ENCODE measurements around the gene PLPPR4. TPM values are rescaled to one million over a fixed set of nuclear protein-coding genes. Genes with fewer than 3 reads are reported as not detected.

Gene PLPPR4
- total and polyA plus RNA-seq, 2 experiments from 2014 or later, result 0.99 to 2.3 TPM

DNA sequence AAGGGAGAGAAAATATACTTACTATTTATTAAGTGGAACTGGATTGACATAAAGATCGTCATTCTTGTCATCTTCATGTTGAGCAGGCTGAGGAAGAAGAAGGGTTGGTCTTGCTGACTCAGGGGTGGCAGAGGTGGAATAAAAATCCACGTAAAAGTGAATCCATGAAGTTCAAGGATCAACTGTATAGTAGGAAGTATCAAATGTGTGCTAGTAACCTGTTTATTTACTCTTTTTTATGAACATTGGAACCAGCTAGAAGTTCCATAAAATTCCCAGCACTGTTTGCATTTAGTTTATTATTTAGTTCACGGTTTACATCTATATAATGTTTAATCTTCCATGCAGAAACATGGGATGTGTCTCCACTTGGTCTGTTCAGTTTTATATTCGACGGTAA lies 70.7 kb downstream of the PLPPR4 start:
- Mint-ChIP-seq H3K4me3 (no peak overlapping the region), H3K27ac (no peak overlapping the region), H3K36me3 (ENCODE audit: low read depth) (no peaks in the 10 kb centered on the region), H3K4me1 (peaks cover 10% of the 10 kb centered on the region; the same call in 2 of the 3 replicates), H3K27me3 (ENCODE audit: insufficient read depth, low read depth, poor library complexity) (peaks cover 2% of the 10 kb centered on the region), H3K9me3 (no peaks in the 10 kb centered on the region)
- Histone ChIP-seq H3K27me3 (ENCODE audit: insufficient read depth) (no peaks in the 10 kb centered on the region), H3K79me2 (replicated peaks; ENCODE audit: insufficient read depth) (no peaks in the 10 kb centered on the region), H3K27ac (ENCODE audit: low read depth) (no peak overlapping the region), H3K4me2 (no peak overlapping the region), H3K36me3 (ENCODE audit: insufficient read depth) (no peaks in the 10 kb centered on the region), H3K4me3 (no peak overlapping the region), H3K4me1 (ENCODE audit: insufficient read depth) (peaks cover 10% of the 10 kb centered on the region), H4K20me1 (replicated peaks; ENCODE audit: insufficient read depth) (no peaks in the 10 kb centered on the region), H2AFZ (no peak overlapping the region), H3F3A (replicated peaks; ENCODE audit: low read depth) (no peaks in the 10 kb centered on the region), H3K9me2 (ENCODE audit: insufficient read depth) (no peaks in the 10 kb centered on the region)
- ATAC-seq (no peak), DNase-seq (ENCODE audit: low spot score) (no peak)
- TF ChIP-seq ZNF331 (CRISPR knock-in tag; IDR thresholded peaks at IDR 0.05; ENCODE audit: low read depth) (no peak), NANOG (IDR thresholded peaks at IDR 0.05; ENCODE audit: borderline replicate concordance) (no peak), JUNB (IDR thresholded peaks at IDR 0.05; ENCODE audit: unreplicated experiment) (no peak)
- TF ChIP-seq, protein P1, sequence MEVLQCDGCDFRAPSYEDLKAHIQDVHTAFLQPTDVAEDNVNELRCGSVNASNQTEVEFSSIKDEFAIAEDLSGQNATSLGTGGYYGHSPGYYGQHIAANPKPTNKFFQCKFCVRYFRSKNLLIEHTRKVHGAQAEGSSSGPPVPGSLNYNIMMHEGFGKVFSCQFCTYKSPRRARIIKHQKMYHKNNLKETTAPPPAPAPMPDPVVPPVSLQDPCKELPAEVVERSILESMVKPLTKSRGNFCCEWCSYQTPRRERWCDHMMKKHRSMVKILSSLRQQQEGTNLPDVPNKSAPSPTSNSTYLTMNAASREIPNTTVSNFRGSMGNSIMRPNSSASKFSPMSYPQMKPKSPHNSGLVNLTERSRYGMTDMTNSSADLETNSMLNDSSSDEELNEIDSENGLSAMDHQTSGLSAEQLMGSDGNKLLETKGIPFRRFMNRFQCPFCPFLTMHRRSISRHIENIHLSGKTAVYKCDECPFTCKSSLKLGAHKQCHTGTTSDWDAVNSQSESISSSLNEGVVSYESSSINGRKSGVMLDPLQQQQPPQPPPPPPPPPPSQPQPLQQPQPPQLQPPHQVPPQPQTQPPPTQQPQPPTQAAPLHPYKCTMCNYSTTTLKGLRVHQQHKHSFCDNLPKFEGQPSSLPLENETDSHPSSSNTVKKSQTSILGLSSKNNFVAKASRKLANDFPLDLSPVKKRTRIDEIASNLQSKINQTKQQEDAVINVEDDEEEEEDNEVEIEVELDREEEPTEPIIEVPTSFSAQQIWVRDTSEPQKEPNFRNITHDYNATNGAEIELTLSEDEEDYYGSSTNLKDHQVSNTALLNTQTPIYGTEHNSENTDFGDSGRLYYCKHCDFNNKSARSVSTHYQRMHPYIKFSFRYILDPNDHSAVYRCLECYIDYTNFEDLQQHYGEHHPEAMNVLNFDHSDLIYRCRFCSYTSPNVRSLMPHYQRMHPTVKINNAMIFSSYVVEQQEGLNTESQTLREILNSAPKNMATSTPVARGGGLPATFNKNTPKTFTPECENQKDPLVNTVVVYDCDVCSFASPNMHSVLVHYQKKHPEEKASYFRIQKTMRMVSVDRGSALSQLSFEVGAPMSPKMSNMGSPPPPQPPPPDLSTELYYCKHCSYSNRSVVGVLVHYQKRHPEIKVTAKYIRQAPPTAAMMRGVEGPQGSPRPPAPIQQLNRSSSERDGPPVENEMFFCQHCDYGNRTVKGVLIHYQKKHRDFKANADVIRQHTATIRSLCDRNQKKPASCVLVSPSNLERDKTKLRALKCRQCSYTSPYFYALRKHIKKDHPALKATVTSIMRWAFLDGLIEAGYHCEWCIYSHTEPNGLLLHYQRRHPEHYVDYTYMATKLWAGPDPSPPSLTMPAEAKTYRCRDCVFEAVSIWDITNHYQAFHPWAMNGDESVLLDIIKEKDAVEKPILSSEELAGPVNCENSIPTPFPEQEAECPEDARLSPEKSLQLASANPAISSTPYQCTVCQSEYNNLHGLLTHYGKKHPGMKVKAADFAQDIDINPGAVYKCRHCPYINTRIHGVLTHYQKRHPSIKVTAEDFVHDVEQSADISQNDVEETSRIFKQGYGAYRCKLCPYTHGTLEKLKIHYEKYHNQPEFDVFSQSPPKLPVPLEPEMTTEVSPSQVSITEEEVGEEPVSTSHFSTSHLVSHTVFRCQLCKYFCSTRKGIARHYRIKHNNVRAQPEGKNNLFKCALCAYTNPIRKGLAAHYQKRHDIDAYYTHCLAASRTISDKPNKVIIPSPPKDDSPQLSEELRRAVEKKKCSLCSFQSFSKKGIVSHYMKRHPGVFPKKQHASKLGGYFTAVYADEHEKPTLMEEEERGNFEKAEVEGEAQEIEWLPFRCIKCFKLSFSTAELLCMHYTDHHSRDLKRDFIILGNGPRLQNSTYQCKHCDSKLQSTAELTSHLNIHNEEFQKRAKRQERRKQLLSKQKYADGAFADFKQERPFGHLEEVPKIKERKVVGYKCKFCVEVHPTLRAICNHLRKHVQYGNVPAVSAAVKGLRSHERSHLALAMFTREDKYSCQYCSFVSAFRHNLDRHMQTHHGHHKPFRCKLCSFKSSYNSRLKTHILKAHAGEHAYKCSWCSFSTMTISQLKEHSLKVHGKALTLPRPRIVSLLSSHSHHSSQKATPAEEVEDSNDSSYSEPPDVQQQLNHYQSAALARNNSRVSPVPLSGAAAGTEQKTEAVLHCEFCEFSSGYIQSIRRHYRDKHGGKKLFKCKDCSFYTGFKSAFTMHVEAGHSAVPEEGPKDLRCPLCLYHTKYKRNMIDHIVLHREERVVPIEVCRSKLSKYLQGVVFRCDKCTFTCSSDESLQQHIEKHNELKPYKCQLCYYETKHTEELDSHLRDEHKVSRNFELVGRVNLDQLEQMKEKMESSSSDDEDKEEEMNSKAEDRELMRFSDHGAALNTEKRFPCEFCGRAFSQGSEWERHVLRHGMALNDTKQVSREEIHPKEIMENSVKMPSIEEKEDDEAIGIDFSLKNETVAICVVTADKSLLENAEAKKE (CRISPR knock-in tag; IDR thresholded peaks at IDR 0.05), result no peak

GRCh38 chr1:99347041-99347684 lies 82.9 kb downstream of the PLPPR4 start:
- H3K9me2 ChIP-seq (ENCODE audit: insufficient read depth), result no peaks in the 10 kb centered on the region
- H3K4me1 Mint-ChIP-seq, result no peaks in the 10 kb centered on the region
- H4K20me1 ChIP-seq (replicated peaks; ENCODE audit: insufficient read depth), result no peaks in the 10 kb centered on the region
- H3K4me1 ChIP-seq (ENCODE audit: insufficient read depth), result no peaks in the 10 kb centered on the region
- no peak overlapping the region for H3K4me2 ChIP-seq
- H3K27me3 Mint-ChIP-seq (ENCODE audit: insufficient read depth, low read depth, poor library complexity), result peaks cover 2% of the 10 kb centered on the region
- H3K9me3 Mint-ChIP-seq, result peaks cover 3% of the 10 kb centered on the region; the same call in 2 of the 3 replicates
- peak; percentile 74 for ATAC-seq
- 0 out of 3 replicates have a peak, but pooled peaks cover 3% of the 10 kb centered on the region for H3K36me3 Mint-ChIP-seq (ENCODE audit: low read depth)
- TF ChIP-seq JUNB (IDR thresholded peaks at IDR 0.05; ENCODE audit: unreplicated experiment), result no peak
- TF ChIP-seq CTCF (conservative IDR thresholded peaks at IDR 0.05; ENCODE audit: low read depth in 2 of 2), result peak in 1 of 2 experiments; percentile 38; a peak in 2 of 4 replicates
- H3K27ac ChIP-seq (ENCODE audit: low read depth), result no peak overlapping the region
- no peaks in the 10 kb centered on the region for H3K27me3 ChIP-seq (ENCODE audit: insufficient read depth)
- no peaks in the 10 kb centered on the region for H3K79me2 ChIP-seq (replicated peaks; ENCODE audit: insufficient read depth)
- no peak overlapping the region for H3K27ac Mint-ChIP-seq
- no peaks in the 10 kb centered on the region for H3F3A ChIP-seq (replicated peaks; ENCODE audit: low read depth)
- no peak overlapping the region for H3K4me3 Mint-ChIP-seq
- peak; percentile 40 for DNase-seq (ENCODE audit: low spot score)
- H3K36me3 ChIP-seq (ENCODE audit: insufficient read depth), result no peaks in the 10 kb centered on the region
- H3K4me3 ChIP-seq, result no peak overlapping the region
- H2AFZ ChIP-seq, result peak overlapping the region; percentile 67; the same call in 1 of the 2 replicates

All from GM23338 (cell line).